B cell (primary cell): ENCODE results near the gene DLAT.

ENCODE experiments used
- CTCF ChIP-seq: fragments of 200-600 bp; IDR thresholded peaks from one replicate; pipeline ENCODE4 v1.8.0; 2022; ENCODE audit warnings: antibody characterized with exemption, mild to moderate bottlenecking
- EZH2 ChIP-seq: IDR thresholded peaks from 2 replicates; pipeline ENCODE4 v1.6.1; 2012; ENCODE audit warnings: borderline replicate concordance, low read depth, mild to moderate bottlenecking, moderate library complexity, low read length; ENCODE audit not compliant: insufficient read depth, poor library complexity, severe bottlenecking

GRCh38 chr11:112016088-112016764 is 9.0 kb upstream of the DLAT start:
- TF ChIP-seq CTCF (no peak), EZH2 (no peak)
